GM21367 (cell line): ENCODE results near the gene RSPH3.
"Not testable (repeated sequence)": the region's sequence is repeated elsewhere in the genome, so short reads cannot be mapped to it uniquely, and the experiment has no call there.

Experiments used
- ATAC-seq: cut with Tn5 transposase; IDR thresholded peaks from one replicate; pipeline ENCODE4 v1.9.1; 2021; ENCODE audit not compliant: unreplicated experiment

The RSPH3 gene

GRCh38 chr6:158977382-158977781, 22.6 kb downstream of the RSPH3 start:
- ATAC-seq, result no peak

DNA sequence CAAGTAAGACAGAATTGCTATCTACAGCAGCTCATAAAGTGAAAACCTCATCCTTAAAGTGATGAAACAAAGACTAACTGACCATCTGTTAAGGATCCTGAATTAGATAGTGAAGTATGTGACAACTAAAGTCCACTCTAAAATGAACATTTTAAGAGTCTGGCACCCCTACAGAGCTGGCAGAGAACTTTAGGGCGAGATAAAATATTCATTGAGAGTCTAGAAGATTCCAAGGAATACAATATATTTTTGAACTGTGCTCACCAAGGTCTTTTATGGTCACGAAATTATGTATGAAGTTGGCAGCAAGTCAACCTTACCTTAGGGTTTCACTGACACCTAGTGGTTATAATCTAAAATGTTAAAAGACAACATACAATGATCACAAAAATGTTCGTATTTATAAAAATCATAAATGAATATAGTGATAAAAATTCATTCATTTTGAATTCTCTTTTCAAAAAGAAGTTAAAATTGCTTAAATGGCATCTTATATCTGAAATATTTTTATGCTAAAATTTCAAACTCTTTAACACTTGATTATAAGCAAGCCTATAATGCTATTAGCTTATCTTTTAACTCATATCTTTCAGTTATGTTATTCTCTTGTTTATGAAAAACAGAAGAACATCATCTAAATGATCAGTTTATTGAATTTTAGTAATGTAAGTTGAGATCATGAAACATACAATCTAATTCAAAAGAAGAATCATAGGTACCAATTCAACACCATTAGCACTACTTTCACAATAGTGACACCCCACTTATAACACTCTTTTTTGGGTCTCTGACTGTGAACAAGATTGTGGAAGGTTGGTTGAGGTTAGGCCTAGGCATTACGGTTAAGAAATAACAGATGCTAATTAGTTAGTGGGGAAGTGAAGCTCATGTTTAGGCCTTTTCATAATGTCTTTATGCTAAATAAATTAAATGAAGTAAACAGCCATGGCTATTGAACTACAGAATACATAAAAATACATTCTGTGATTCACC, 27.5 kb downstream of the RSPH3 start:
- ATAC-seq, result no peak

- no peak for ATAC-seq
Measured at GRCh38 chr6:158970640-158971275, 29.2 kb downstream of the RSPH3 start.

- ATAC-seq, result no peak
Measured at GRCh38 chr6:158969148-158969547, 30.9 kb downstream of the RSPH3 start.

DNA sequence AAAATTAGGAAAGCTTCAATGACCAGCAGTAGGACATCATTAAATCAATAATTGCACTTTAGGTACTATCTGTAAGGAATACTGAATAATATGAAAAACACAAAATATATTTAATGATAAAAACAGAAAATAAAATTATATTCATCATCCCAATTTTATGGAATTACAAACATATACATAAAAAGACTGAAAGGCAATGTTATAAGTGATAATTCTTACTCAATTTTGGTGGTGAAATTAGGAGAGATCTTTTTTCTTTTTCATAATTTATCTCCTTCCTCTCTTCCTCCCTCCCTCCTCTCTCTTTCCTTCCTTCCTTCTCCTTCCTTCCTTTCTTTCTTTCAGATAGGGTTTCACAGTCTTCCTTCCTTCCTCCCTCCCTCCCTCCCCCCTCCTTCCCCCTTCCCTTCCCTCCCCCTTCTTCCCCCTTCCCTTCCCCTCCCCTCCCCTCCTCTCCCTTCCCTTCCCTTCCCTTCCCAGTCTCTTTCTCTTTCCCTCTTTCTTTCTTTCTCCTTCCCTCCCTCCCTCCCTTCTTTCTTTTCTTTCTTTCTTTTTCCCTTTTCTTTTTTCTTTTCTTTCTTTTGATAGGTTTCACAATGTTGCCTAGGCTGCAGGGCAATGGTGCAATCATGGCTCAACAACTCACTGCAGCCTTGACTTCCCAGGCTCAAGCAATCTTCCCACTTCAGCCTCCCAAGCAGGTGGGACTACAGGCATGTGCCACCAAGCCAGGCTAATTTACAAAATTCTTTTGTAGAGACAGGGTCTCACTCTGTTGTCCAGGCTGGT, 36.8 kb downstream of the RSPH3 start:
- no peak for ATAC-seq

DNA sequence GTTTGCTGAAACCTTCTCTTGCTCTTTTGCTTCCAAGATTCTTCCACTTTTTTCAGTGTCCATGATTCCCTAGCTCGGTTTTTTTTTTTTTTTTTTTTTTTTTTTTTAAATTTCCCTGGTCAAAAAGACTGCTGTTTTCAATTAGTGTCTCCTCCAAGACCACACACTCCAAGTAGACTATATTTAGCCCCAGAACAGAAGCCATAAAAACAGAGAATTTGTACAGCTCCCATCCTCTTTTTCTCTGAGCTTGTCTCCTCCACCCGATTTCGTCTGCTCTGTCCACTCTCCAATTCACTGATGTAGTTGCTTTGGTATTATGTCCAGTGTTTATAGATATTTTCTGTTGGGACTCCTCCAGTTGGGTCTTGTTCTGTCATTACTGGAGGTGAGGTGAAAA, 37.6 kb downstream of the RSPH3 start:
- ATAC-seq, result no peak

DNA sequence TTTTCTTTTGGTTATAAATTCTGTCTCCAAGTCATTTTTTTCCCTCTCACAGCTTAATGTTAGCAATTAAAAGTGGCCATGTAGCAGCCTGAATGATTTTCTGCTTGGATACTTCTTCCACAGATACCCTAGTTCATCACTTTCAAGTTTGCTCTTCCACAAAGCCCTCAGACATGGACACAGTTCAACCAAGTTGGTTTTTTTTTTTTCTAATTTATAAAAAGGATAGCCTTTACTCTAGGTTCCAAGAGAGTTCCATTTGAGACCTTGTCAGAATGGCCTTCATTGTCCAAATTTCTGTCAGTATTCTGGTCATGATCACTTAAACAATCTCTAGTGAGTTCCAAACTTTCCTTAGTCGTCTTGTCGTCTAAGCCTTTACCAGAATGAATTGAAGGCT, 40.0 kb downstream of the RSPH3 start:
- no peak for ATAC-seq

GRCh38 chr6:158959552-158959951, 40.5 kb downstream of the RSPH3 start:
- ATAC-seq, result no peak

DNA sequence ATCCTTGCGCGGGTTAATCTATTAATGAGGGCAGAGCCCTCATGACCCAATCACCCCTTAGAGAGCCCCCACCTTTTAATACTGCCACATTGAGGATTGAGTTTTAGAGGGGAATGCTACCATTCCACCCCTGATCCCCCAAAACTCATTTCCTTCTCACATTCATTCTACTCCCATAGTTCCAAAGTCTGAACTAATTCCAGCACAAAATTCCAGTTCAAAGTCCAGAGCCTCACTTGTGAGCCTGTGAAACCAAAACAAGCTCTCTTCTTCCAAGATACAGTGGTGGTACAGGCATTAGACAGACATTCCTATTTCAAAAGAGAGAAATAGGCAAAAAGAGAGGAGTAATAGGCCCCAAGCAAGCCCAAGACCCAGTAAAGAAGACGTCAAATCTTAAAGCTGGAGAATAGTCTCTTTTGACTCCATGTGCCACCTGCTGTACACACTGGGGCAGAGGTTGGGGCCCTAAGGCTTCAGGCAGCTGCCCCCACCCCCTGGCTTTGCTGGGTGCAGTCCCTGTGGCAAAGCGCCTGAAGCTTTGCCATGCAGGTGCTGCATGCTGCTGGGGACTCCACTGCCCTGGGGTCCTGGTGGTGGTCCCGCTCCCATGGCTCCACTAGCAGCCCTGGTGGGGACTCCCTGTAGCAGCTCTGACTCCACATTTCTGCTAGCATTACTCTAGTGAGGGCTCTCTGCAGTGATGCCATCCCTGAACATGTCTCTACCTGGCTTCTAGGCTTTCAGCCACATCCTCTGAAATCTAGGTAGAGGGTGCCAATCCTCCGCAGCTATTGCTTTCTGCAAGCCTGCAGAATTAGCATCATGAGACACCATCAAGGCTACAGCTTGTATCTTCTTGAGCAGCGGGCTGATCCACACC, 41.3 kb downstream of the RSPH3 start:
- ATAC-seq, result no peak

GRCh38 chr6:158955255-158955654, 44.7 kb downstream of the RSPH3 start:
- ATAC-seq, result no peak

GRCh38 chr6:158954753-158955152, 45.2 kb downstream of the RSPH3 start:
- no peak for ATAC-seq

DNA sequence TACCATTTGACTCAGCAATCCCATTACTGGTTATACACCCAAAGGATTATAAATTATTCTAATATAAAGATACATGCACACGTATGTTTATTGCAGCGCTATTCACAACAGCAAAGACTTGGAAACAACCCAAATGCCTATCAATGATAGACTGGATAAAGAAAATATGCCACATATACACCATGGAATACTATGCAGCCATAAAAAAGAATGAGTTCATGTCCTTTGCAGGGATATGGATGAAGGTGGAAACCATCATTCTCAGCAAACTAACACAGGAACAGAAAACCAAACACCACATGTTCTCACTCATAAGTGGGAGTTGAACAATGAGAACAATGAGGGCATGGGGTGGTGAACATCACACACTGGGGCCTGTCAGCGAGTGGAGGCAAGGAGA, 48.0 kb downstream of the RSPH3 start:
- not testable (repeated sequence) for ATAC-seq

GRCh38 chr6:158951565-158951964, 48.4 kb downstream of the RSPH3 start:
- not testable (repeated sequence) for ATAC-seq

- no peak for ATAC-seq
Measured at GRCh38 chr6:158947284-158947683, 52.7 kb downstream of the RSPH3 start.

DNA sequence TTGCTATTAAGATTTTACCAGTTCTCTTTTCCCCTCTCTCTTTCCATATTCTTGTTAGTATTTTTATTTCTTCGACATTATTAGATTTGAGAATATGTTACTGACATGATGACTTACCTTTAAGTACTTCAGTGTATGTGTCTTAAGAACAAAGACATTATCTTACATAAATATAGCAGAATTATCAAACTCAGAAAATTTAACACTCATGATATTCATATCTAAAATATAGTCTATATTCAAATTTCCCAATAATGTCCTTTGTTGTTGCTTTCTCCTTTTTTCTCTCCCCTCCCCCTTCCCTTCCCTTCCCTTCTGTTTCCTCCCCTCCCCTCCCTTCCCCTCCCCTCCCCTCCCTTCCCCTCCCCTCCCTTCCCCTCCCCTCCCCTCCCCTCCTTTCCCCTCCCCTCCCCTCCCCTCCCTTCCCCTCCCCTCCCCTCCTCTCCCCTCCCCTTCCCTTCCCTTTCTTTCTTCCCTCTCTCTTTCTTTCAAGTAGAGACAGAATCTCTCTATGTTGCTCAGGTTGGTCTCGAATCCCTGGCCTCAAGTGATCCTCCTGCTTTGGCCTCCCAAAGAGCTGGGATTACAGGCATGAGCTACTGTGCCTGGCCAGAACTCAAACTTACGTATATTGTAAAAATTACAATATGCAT, 56.5 kb downstream of the RSPH3 start:
- no peak for ATAC-seq

GRCh38 chr6:158942349-158942748, 57.7 kb downstream of the RSPH3 start:
- no peak for ATAC-seq

GRCh38 chr6:158941246-158941645, 58.8 kb downstream of the RSPH3 start:
- ATAC-seq, result no peak

- ATAC-seq, result no peak
Measured at GRCh38 chr6:158939255-158940159, 60.5 kb downstream of the RSPH3 start.

GRCh38 chr6:158938811-158939254, 61.2 kb downstream of the RSPH3 start:
- ATAC-seq, result no peak
